ENCODE measurements around the gene U2AF2.

U2AF2 gene

GRCh38 chr19:55654868-55655647, at the start of gene U2AF2:
TSS of gene U2AF2 (plus strand) at chr19:55655035. CDS start at chr19:55655105, 70 bp downstream.
- DNase-seq (ENCODE audit: low spot score) = peak; percentile 97

GRCh38 chr19:55605207-55605636, 49.6 kb upstream of the U2AF2 start:
- peak; percentile 97 for DNase-seq (ENCODE audit: low spot score)

GRCh38 chr19:55605637-55606470, 49.0 kb upstream of the U2AF2 start, which contains the start of gene ZNF865:
TSS of gene ZNF865 (plus strand) at chr19:55605647. CDS start at chr19:55613619, 7,972 bp downstream.
- DNase-seq (ENCODE audit: low spot score) = peak; percentile 82

- no peak for DNase-seq (ENCODE audit: low spot score)
These were observed 48.4 kb upstream of the U2AF2 start for GRCh38 chr19:55606471-55606787.

GRCh38 chr19:55606817-55607216, 48.0 kb upstream of the U2AF2 start:
- DNase-seq (ENCODE audit: low spot score) = no peak

GRCh38 chr19:55609326-55609725, 45.5 kb upstream of the U2AF2 start:
- no peak for DNase-seq (ENCODE audit: low spot score)

- no peak for DNase-seq (ENCODE audit: low spot score)
These were observed 43.4 kb upstream of the U2AF2 start for GRCh38 chr19:55611300-55611982.

- DNase-seq (ENCODE audit: low spot score) = no peak
These were observed 42.7 kb upstream of the U2AF2 start for GRCh38 chr19:55611983-55612645.

GRCh38 chr19:55613396-55613795, 41.4 kb upstream of the U2AF2 start:
- DNase-seq (ENCODE audit: low spot score) = no peak

- no peak for DNase-seq (ENCODE audit: low spot score)
These were observed 40.7 kb upstream of the U2AF2 start for GRCh38 chr19:55613930-55614710.

GRCh38 chr19:55614711-55615542, 39.9 kb upstream of the U2AF2 start:
- DNase-seq (ENCODE audit: low spot score) = no peak

- no peak for DNase-seq (ENCODE audit: low spot score)
These were observed 39.1 kb upstream of the U2AF2 start for GRCh38 chr19:55615543-55616394.

GRCh38 chr19:55616395-55616875, 38.4 kb upstream of the U2AF2 start:
- no peak for DNase-seq (ENCODE audit: low spot score)

GRCh38 chr19:55617426-55617825, 37.4 kb upstream of the U2AF2 start:
- no peak for DNase-seq (ENCODE audit: low spot score)

GRCh38 chr19:55618426-55618825, 36.4 kb upstream of the U2AF2 start:
- no peak for DNase-seq (ENCODE audit: low spot score)

- DNase-seq (ENCODE audit: low spot score) = no peak
These were observed 35.5 kb upstream of the U2AF2 start for GRCh38 chr19:55619286-55619685.

- DNase-seq (ENCODE audit: low spot score) = no peak
These were observed 34.2 kb upstream of the U2AF2 start for GRCh38 chr19:55620410-55621204.

GRCh38 chr19:55621205-55621672, 33.6 kb upstream of the U2AF2 start:
- DNase-seq (ENCODE audit: low spot score) = no peak
